DND-41 (cell line): ENCODE results near the gene ERGIC1.
"Not testable (repeated sequence)": the region's sequence is repeated elsewhere in the genome, so short reads cannot be mapped to it uniquely, and the experiment has no call there.

Source experiments
- ATAC-seq: fragments of 200-7000 bp; cut with Tn5 transposase; 3 replicates; pipeline ENCODE4 v1.9.1; 2021; ENCODE audit warnings: low read depth; ENCODE audit not compliant: insufficient read depth
- DNase-seq: peaks from one replicate; pipeline ENCODE4 v3.0.0-alpha.2; 2020
- H2AFZ ChIP-seq: 2 replicates; pipeline ENCODE4 v1.6.0; 2012; ENCODE audit warnings: low read depth, low read length
- H3K27ac ChIP-seq: 2 replicates; pipeline ENCODE4 v1.5.1; 2012; ENCODE audit warnings: low read length, inconsistent platforms
- H3K27me3 ChIP-seq: fragments of 200-600 bp; sonication (generic); 2 replicates; pipeline ENCODE4 v1.6.0; 2012; ENCODE audit warnings: low read length, mild to moderate bottlenecking, inconsistent platforms; ENCODE audit not compliant: insufficient read depth, poor library complexity
- H3K36me3 ChIP-seq: 2 replicates; pipeline ENCODE4 v1.5.1; 2012; ENCODE audit warnings: low read length, inconsistent platforms; ENCODE audit not compliant: insufficient read depth
- H3K4me1 ChIP-seq: 2 replicates; pipeline ENCODE4 v1.5.1; 2012; ENCODE audit warnings: mild to moderate bottlenecking, low read length; ENCODE audit not compliant: insufficient read depth
- H3K4me2 ChIP-seq: 2 replicates; pipeline ENCODE4 v1.6.0; 2012; ENCODE audit warnings: mild to moderate bottlenecking, moderate library complexity, low read length, inconsistent platforms; ENCODE audit not compliant: insufficient read depth
- H3K4me3 ChIP-seq, 2 experiments: fragments of 200-600 bp in 1 of 2; shearing (Covaris generic) in 1 of 2; 2 replicates each; pipeline ENCODE4 v1.5.1; 2012 to 2016; ENCODE audit warnings: inconsistent platforms in 2 of 2, low read length in 2 of 2, mild to moderate bottlenecking in 2 of 2, low read depth in 1 of 2, moderate library complexity in 1 of 2
- H3K79me2 ChIP-seq: 2 replicates; pipeline ENCODE4 v1.6.0; 2012; ENCODE audit warnings: low read length, inconsistent platforms; ENCODE audit not compliant: insufficient read depth
- H3K9ac ChIP-seq: 2 replicates; pipeline ENCODE4 v1.6.0; 2012; ENCODE audit warnings: low read depth, mild to moderate bottlenecking, inconsistent platforms, low read length, moderate library complexity
- H3K9me3 ChIP-seq: 2 replicates; pipeline ENCODE4 v1.5.1; 2012; ENCODE audit warnings: low read length, moderate library complexity, mild to moderate bottlenecking, inconsistent platforms; ENCODE audit not compliant: insufficient read depth, severe bottlenecking
- H4K20me1 ChIP-seq: 2 replicates; pipeline ENCODE4 v1.6.0; 2012; ENCODE audit warnings: low read length; ENCODE audit not compliant: insufficient read depth
- CTCF ChIP-seq: IDR thresholded peaks from 2 replicates; pipeline ENCODE4 v1.5.1; 2012; ENCODE audit warnings: borderline replicate concordance, low read length, moderate library complexity, mild to moderate bottlenecking; ENCODE audit not compliant: poor library complexity, severe bottlenecking; ENCODE audit errors: extremely low read depth
- EZH2 ChIP-seq: IDR thresholded peaks from 3 replicates; pipeline ENCODE4 v1.6.1; 2012; ENCODE audit warnings: borderline replicate concordance, low read depth, mild to moderate bottlenecking, moderate library complexity, low read length, inconsistent platforms; ENCODE audit not compliant: severe bottlenecking

The ERGIC1 gene

GRCh38 chr5:172846677-172847076 is 12.6 kb downstream of the ERGIC1 start:
- ATAC-seq (no peak), DNase-seq (no peak)
- H3K4me1 ChIP-seq: no peaks in the 10 kb centered on the region
- no peaks in the 10 kb centered on the region for H3K9me3 ChIP-seq
- H3K9ac ChIP-seq: no peak overlapping the region
- no peak overlapping the region for H3K4me2 ChIP-seq
- no peak overlapping the region for H3K27ac ChIP-seq
- no peak overlapping the region for H2AFZ ChIP-seq
- no peaks in the 10 kb centered on the region for H3K27me3 ChIP-seq
- H3K36me3 ChIP-seq: no peaks in the 10 kb centered on the region
- H3K79me2 ChIP-seq: peaks cover 69% of the 10 kb centered on the region
- TF ChIP-seq CTCF: no peak
- no peak for TF ChIP-seq EZH2
- H4K20me1 ChIP-seq: peaks cover 46% of the 10 kb centered on the region
- H3K4me3 ChIP-seq: no peak overlapping the region

GRCh38 chr5:172847584-172847983 is 13.5 kb downstream of the ERGIC1 start:
- H2AFZ ChIP-seq, H3K36me3 ChIP-seq, H3K27me3 ChIP-seq, H3K4me2 ChIP-seq, DNase-seq, H3K27ac ChIP-seq, H3K9me3 ChIP-seq, H3K4me1 ChIP-seq, ATAC-seq, H3K4me3 ChIP-seq, H3K9ac ChIP-seq: not testable (repeated sequence)
- Histone ChIP-seq H3K79me2 (peaks cover 66% of the 10 kb centered on the region), H4K20me1 (peaks cover 49% of the 10 kb centered on the region)

GRCh38 chr5:172848419-172848818 is 14.4 kb downstream of the ERGIC1 start:
- Histone ChIP-seq H3K27me3 (no peaks in the 10 kb centered on the region), H3K4me3 (no peak overlapping the region), H2AFZ (no peak overlapping the region), H3K9ac (no peak overlapping the region), H3K27ac (no peak overlapping the region), H3K9me3 (no peaks in the 10 kb centered on the region), H3K36me3 (no peaks in the 10 kb centered on the region), H3K4me1 (peaks cover 2% of the 10 kb centered on the region; the same call in 1 of the 2 replicates), H4K20me1 (peaks cover 53% of the 10 kb centered on the region), H3K4me2 (no peak overlapping the region), H3K79me2 (peaks cover 67% of the 10 kb centered on the region)
- no peak for ATAC-seq
- no peak for DNase-seq
- TF ChIP-seq CTCF (no peak), EZH2 (no peak)

GRCh38 chr5:172849606-172850453 is 15.8 kb downstream of the ERGIC1 start:
- peaks cover 4% of the 10 kb centered on the region; the same call in 1 of the 2 replicates for H3K4me1 ChIP-seq
- no peaks in the 10 kb centered on the region for H3K36me3 ChIP-seq
- H3K4me3 ChIP-seq: no peak overlapping the region
- no peak overlapping the region for H2AFZ ChIP-seq
- ATAC-seq: no peak
- peaks cover 46% of the 10 kb centered on the region for H4K20me1 ChIP-seq
- no peak overlapping the region for H3K9ac ChIP-seq
- TF ChIP-seq EZH2 (no peak), CTCF (no peak)
- no peaks in the 10 kb centered on the region for H3K9me3 ChIP-seq
- no peaks in the 10 kb centered on the region for H3K27me3 ChIP-seq
- DNase-seq: no peak
- no peak overlapping the region for H3K27ac ChIP-seq
- H3K79me2 ChIP-seq: peaks cover 64% of the 10 kb centered on the region
- no peak overlapping the region for H3K4me2 ChIP-seq
